Measurements from ENCODE around the gene ENOSF1. TPM values are rescaled to one million over a fixed set of nuclear protein-coding genes. Genes with fewer than 3 reads are reported as not detected.

ENOSF1 gene
- total RNA-seq, 5 donors from 2014 or later (not counting 1 experiment from before 2014, with no cell fraction given) = 70.8 to 97.6 (median 75.8) TPM

GRCh38 chr18:634551-635045, 77.8 kb downstream of the ENOSF1 start:
- Mint-ChIP-seq H3K4me1 (no peaks in the 10 kb centered on the region), H3K9me3 (no peaks in the 10 kb centered on the region), H3K4me3 (no peak overlapping the region), H3K27ac (no peak overlapping the region), H3K27me3 (peaks cover 0 to 7% of the 10 kb centered on the region in 2 donors), H3K36me3 (no peaks in the 10 kb centered on the region)
- ChIA-PET POLR2A (no interaction called here), CTCF (interaction anchor here in 1 of 2 donors (0.6 kb wide), 1 partner anchor 84 kb away, joined by 4 read pairs; no protein-coding TSS in a partner anchor)
- no CpG with 5 or more reads among the region's 2 CpGs for WGBS (ENCODE audit: insufficient coverage)
- Histone ChIP-seq H3K4me3 (ENCODE audit: control insufficient read depth in 1 of 2, extremely low read depth in 1 of 2, low read length in 1 of 2) (no peak overlapping the region), H3K4me1 (ENCODE audit: control insufficient read depth in 1 of 2, extremely low read depth in 1 of 2, insufficient read depth in 2 of 2, low read length in 2 of 2) (no peaks in the 10 kb centered on the region), H3K9me3 (no peaks in the 10 kb centered on the region), H3K36me3 (ENCODE audit: control insufficient read depth in 2 of 2, extremely low read depth in 1 of 2, insufficient read depth in 1 of 2, low read length in 1 of 2) (no peaks in the 10 kb centered on the region), H3K27me3 (replicated peaks in 1 of 2; ENCODE audit: control insufficient read depth in 2 of 2, extremely low read depth in 1 of 2, insufficient read depth in 2 of 2, low read length in 1 of 2) (no peaks in the 10 kb centered on the region), H3K27ac (ENCODE audit: low read length) (no peak overlapping the region)
- DNase-seq (no peak), ATAC-seq (replicated peaks in 1 of 4) (no peak)

GRCh38 chr18:631560-631959, 80.9 kb downstream of the ENOSF1 start:
- H3K27ac Mint-ChIP-seq = no peak overlapping the region
- ChIA-PET CTCF (no interaction called here), POLR2A (no interaction called here)
- no peaks in the 10 kb centered on the region for H3K4me1 Mint-ChIP-seq
- no peak overlapping the region for H3K4me3 Mint-ChIP-seq
- H3K27me3 Mint-ChIP-seq = peaks cover 3 to 7% of the 10 kb centered on the region in 2 donors
- Histone ChIP-seq H3K9me3 (no peaks in the 10 kb centered on the region), H3K27me3 (replicated peaks in 1 of 2; ENCODE audit: control insufficient read depth in 2 of 2, extremely low read depth in 1 of 2, insufficient read depth in 2 of 2, low read length in 1 of 2) (no peaks in the 10 kb centered on the region), H3K27ac (ENCODE audit: low read length) (no peak overlapping the region), H3K36me3 (ENCODE audit: control insufficient read depth in 2 of 2, extremely low read depth in 1 of 2, insufficient read depth in 1 of 2, low read length in 1 of 2) (no peaks in the 10 kb centered on the region), H3K4me3 (ENCODE audit: control insufficient read depth in 1 of 2, extremely low read depth in 1 of 2, low read length in 1 of 2) (no peak overlapping the region), H3K4me1 (ENCODE audit: control insufficient read depth in 1 of 2, extremely low read depth in 1 of 2, insufficient read depth in 2 of 2, low read length in 2 of 2) (no peaks in the 10 kb centered on the region)
- H3K9me3 Mint-ChIP-seq = no peaks in the 10 kb centered on the region
- DNase-seq (no peak), ATAC-seq (replicated peaks in 1 of 4) (no peak)
- no peaks in the 10 kb centered on the region for H3K36me3 Mint-ChIP-seq

GRCh38 chr18:629269-630150, 82.9 kb downstream of the ENOSF1 start:
- ATAC-seq (replicated peaks in 1 of 4) (no peak), DNase-seq (no peak)
- no peak overlapping the region for H3K27ac ChIP-seq (ENCODE audit: low read length)
- H3K9me3 Mint-ChIP-seq = no peaks in the 10 kb centered on the region
- H3K27me3 ChIP-seq (replicated peaks in 1 of 2; ENCODE audit: control insufficient read depth in 2 of 2, extremely low read depth in 1 of 2, insufficient read depth in 2 of 2, low read length in 1 of 2) = peaks cover 0 to 2% of the 10 kb centered on the region in 2 experiments
- POLR2A ChIA-PET = no interaction called here
- no peak overlapping the region for H3K27ac Mint-ChIP-seq
- 0% methylated on average over 1 of the region's 6 CpGs for WGBS (ENCODE audit: insufficient coverage)
- no peak overlapping the region for H3K4me3 ChIP-seq (ENCODE audit: control insufficient read depth in 1 of 2, extremely low read depth in 1 of 2, low read length in 1 of 2)
- H3K27me3 Mint-ChIP-seq = peaks cover 7% of the 10 kb centered on the region in 2 donors
- CTCF ChIA-PET = no interaction called here
- no peak overlapping the region for H3K4me3 Mint-ChIP-seq
- H3K4me1 Mint-ChIP-seq = no peaks in the 10 kb centered on the region
- H3K36me3 Mint-ChIP-seq = no peaks in the 10 kb centered on the region
- no peaks in the 10 kb centered on the region for H3K4me1 ChIP-seq (ENCODE audit: control insufficient read depth in 1 of 2, extremely low read depth in 1 of 2, insufficient read depth in 2 of 2, low read length in 2 of 2)
- no peaks in the 10 kb centered on the region for H3K9me3 ChIP-seq
- H3K36me3 ChIP-seq (ENCODE audit: control insufficient read depth in 2 of 2, extremely low read depth in 1 of 2, insufficient read depth in 1 of 2, low read length in 1 of 2) = no peaks in the 10 kb centered on the region

- ATAC-seq (replicated peaks in 1 of 4) = no peak
- peaks cover 0 to 12% of the 10 kb centered on the region in 2 experiments for H3K27me3 ChIP-seq (replicated peaks in 1 of 2; ENCODE audit: control insufficient read depth in 2 of 2, extremely low read depth in 1 of 2, insufficient read depth in 2 of 2, low read length in 1 of 2)
- H3K36me3 ChIP-seq (ENCODE audit: control insufficient read depth in 2 of 2, extremely low read depth in 1 of 2, insufficient read depth in 1 of 2, low read length in 1 of 2) = no peaks in the 10 kb centered on the region
- POLR2A ChIA-PET = interaction anchor here in 1 of 2 donors (0.7 kb wide), 1 partner anchor 313 kb away, joined by 3 read pairs; no protein-coding TSS in a partner anchor
- H3K27ac ChIP-seq (ENCODE audit: low read length) = no peak overlapping the region
- no peak overlapping the region for H3K4me3 ChIP-seq (ENCODE audit: control insufficient read depth in 1 of 2, extremely low read depth in 1 of 2, low read length in 1 of 2)
- no peak for DNase-seq
- no peaks in the 10 kb centered on the region for H3K36me3 Mint-ChIP-seq
- H3K4me3 Mint-ChIP-seq = no peak overlapping the region
- CTCF ChIA-PET = interaction anchor here (0.9 to 4.7 kb wide), 5 partner anchors 9 to 212 kb away, joined by 3 to 54 read pairs (median 4); no protein-coding TSS in a partner anchor
- no peaks in the 10 kb centered on the region for H3K4me1 ChIP-seq (ENCODE audit: control insufficient read depth in 1 of 2, extremely low read depth in 1 of 2, insufficient read depth in 2 of 2, low read length in 2 of 2)
- H3K27ac Mint-ChIP-seq = no peak overlapping the region
- peaks cover 5 to 8% of the 10 kb centered on the region in 2 donors for H3K27me3 Mint-ChIP-seq
- no CpG with 5 or more reads among the region's 2 CpGs for WGBS (ENCODE audit: insufficient coverage)
- peaks cover 0 to 2% (median 0%) of the 10 kb centered on the region in 3 donors for H3K4me1 Mint-ChIP-seq
- H3K9me3 Mint-ChIP-seq = no peaks in the 10 kb centered on the region
- no peaks in the 10 kb centered on the region for H3K9me3 ChIP-seq
Observed at GRCh38 chr18:627231-627630, 85.2 kb downstream of the ENOSF1 start.

GRCh38 chr18:623761-624620, 88.4 kb downstream of the ENOSF1 start:
- no peaks in the 10 kb centered on the region for H3K9me3 ChIP-seq
- peaks cover 0 to 2% (median 0%) of the 10 kb centered on the region in 3 donors for H3K4me1 Mint-ChIP-seq
- no peak overlapping the region for H3K4me3 ChIP-seq (ENCODE audit: control insufficient read depth in 1 of 2, extremely low read depth in 1 of 2, low read length in 1 of 2)
- no peaks in the 10 kb centered on the region for H3K9me3 Mint-ChIP-seq
- POLR2A ChIA-PET = interaction anchor here in 1 of 2 donors (0.6 kb wide), 1 partner anchor 464 kb away, joined by 4 read pairs; no protein-coding TSS in a partner anchor
- H3K36me3 Mint-ChIP-seq = no peaks in the 10 kb centered on the region
- no peak overlapping the region for H3K27ac Mint-ChIP-seq
- peaks cover 6 to 10% of the 10 kb centered on the region in 2 donors for H3K27me3 Mint-ChIP-seq
- peak in 3 of 4 experiments; percentile 43 to 66 (median 52) for ATAC-seq (replicated peaks in 1 of 4)
- peak in 31 of 35 experiments; percentile 9 to 71 (median 42) for DNase-seq
- no peaks in the 10 kb centered on the region for H3K4me1 ChIP-seq (ENCODE audit: control insufficient read depth in 1 of 2, extremely low read depth in 1 of 2, insufficient read depth in 2 of 2, low read length in 2 of 2)
- no peak overlapping the region for H3K4me3 Mint-ChIP-seq
- WGBS (ENCODE audit: insufficient coverage) = 40% methylated on average over 2 of the region's 11 CpGs
- peaks cover 0 to 15% of the 10 kb centered on the region in 2 experiments for H3K27me3 ChIP-seq (replicated peaks in 1 of 2; ENCODE audit: control insufficient read depth in 2 of 2, extremely low read depth in 1 of 2, insufficient read depth in 2 of 2, low read length in 1 of 2)
- CTCF ChIA-PET = interaction anchor here (0.6 to 4.7 kb wide), 15 partner anchors 11 to 220 kb away, joined by 3 to 54 read pairs (median 4); no protein-coding TSS in a partner anchor
- H3K36me3 ChIP-seq (ENCODE audit: control insufficient read depth in 2 of 2, extremely low read depth in 1 of 2, insufficient read depth in 1 of 2, low read length in 1 of 2) = no peaks in the 10 kb centered on the region
- no peak overlapping the region for H3K27ac ChIP-seq (ENCODE audit: low read length)

GRCh38 chr18:622289-622688, 90.1 kb downstream of the ENOSF1 start:
- no peak overlapping the region for H3K27ac ChIP-seq (ENCODE audit: low read length)
- H3K4me1 ChIP-seq (ENCODE audit: control insufficient read depth in 1 of 2, extremely low read depth in 1 of 2, insufficient read depth in 2 of 2, low read length in 2 of 2) = no peaks in the 10 kb centered on the region
- DNase-seq (no peak), ATAC-seq (replicated peaks in 1 of 4) (no peak)
- H3K36me3 ChIP-seq (ENCODE audit: control insufficient read depth in 2 of 2, extremely low read depth in 1 of 2, insufficient read depth in 1 of 2, low read length in 1 of 2) = no peaks in the 10 kb centered on the region
- H3K36me3 Mint-ChIP-seq = no peaks in the 10 kb centered on the region
- WGBS (ENCODE audit: insufficient coverage) = 83% methylated on average over 1 of the region's 6 CpGs
- H3K27me3 ChIP-seq (replicated peaks in 1 of 2; ENCODE audit: control insufficient read depth in 2 of 2, extremely low read depth in 1 of 2, insufficient read depth in 2 of 2, low read length in 1 of 2) = peaks cover 0 to 15% of the 10 kb centered on the region in 2 experiments
- H3K4me3 Mint-ChIP-seq = no peak overlapping the region
- ChIA-PET POLR2A (no interaction called here), CTCF (interaction anchor here (0.7 to 1.1 kb wide), 2 partner anchors 208 to 249 kb away, joined by 4 read pairs; no protein-coding TSS in a partner anchor)
- peaks cover 6 to 10% of the 10 kb centered on the region in 2 donors for H3K27me3 Mint-ChIP-seq
- no peak overlapping the region for H3K4me3 ChIP-seq (ENCODE audit: control insufficient read depth in 1 of 2, extremely low read depth in 1 of 2, low read length in 1 of 2)
- H3K27ac Mint-ChIP-seq = no peak overlapping the region
- peaks cover 0 to 2% (median 0%) of the 10 kb centered on the region in 3 donors for H3K4me1 Mint-ChIP-seq
- H3K9me3 Mint-ChIP-seq = no peaks in the 10 kb centered on the region
- no peaks in the 10 kb centered on the region for H3K9me3 ChIP-seq

Data from T-cell (primary cell).